Keratinocyte (primary cell): ENCODE measurements around the gene HCFC1. TPM values are rescaled to one million over a fixed set of nuclear protein-coding genes. Genes with fewer than 3 reads are reported as not detected.

Experiments
- DNase-seq: peaks from one replicate; pipeline ENCODE4 v3.0.0-alpha.2; 2011; ENCODE audit warnings: low read depth, missing footprints, low spot score
- FAIRE-seq: peaks from 2 replicates; lab custom pipeline; 2011; peaks lifted over from hg19 to GRCh38; lab: Jason Lieb, UNC
- H2AFZ ChIP-seq: 2 replicates; pipeline ENCODE4 v1.6.0; 2012; ENCODE audit warnings: low read length, control low read depth, inconsistent platforms; ENCODE audit not compliant: control insufficient read depth
- H3K27ac ChIP-seq: 2 replicates; pipeline ENCODE4 v1.5.1; 2011; ENCODE audit warnings: low read length; ENCODE audit not compliant: control insufficient read depth, insufficient read depth
- H3K27me3 ChIP-seq: 3 replicates; pipeline ENCODE4 v1.6.0; 2011; ENCODE audit warnings: low read length; ENCODE audit not compliant: control insufficient read depth, insufficient read depth; ENCODE audit errors: extremely low read depth
- H3K36me3 ChIP-seq, 2 experiments: 2 replicates in 1 of 2; 3 replicates in 1 of 2; pipeline ENCODE4 v1.5.1; 2011; ENCODE audit warnings: low read length in 2 of 2, mild to moderate bottlenecking in 1 of 2; ENCODE audit not compliant: control insufficient read depth in 2 of 2, insufficient read depth in 2 of 2; ENCODE audit errors: extremely low read depth in 1 of 2
- H3K4me1 ChIP-seq: 3 replicates; pipeline ENCODE4 v1.5.1; 2011; ENCODE audit warnings: low read length; ENCODE audit not compliant: control insufficient read depth, insufficient read depth; ENCODE audit errors: extremely low read depth
- H3K4me2 ChIP-seq: 3 replicates; pipeline ENCODE4 v1.6.0; 2011; ENCODE audit warnings: low read depth, low read length; ENCODE audit not compliant: control insufficient read depth, insufficient read depth; ENCODE audit errors: extremely low read depth
- H3K4me3 ChIP-seq, 3 experiments: fragments of 200-600 bp in 1 of 3; sonication (generic) in 1 of 3; 2 replicates in 2 of 3; 3 replicates in 1 of 3; pipeline ENCODE4 v1.5.1; 2011 to 2016; ENCODE audit warnings: low read length in 3 of 3, mild to moderate bottlenecking in 3 of 3, control low read depth in 2 of 3, inconsistent platforms in 1 of 3, low read depth in 1 of 3, mixed read lengths in 1 of 3, mixed run types in 1 of 3, moderate library complexity in 1 of 3; ENCODE audit not compliant: control insufficient read depth in 2 of 3, insufficient read depth in 2 of 3; ENCODE audit errors: extremely low read depth in 1 of 3
- H3K79me2 ChIP-seq: 2 replicates; pipeline ENCODE4 v1.6.0; 2012; ENCODE audit warnings: low read length; ENCODE audit not compliant: control insufficient read depth, insufficient read depth
- H3K9ac ChIP-seq: 3 replicates; pipeline ENCODE4 v1.6.0; 2011; ENCODE audit warnings: low read length; ENCODE audit not compliant: control insufficient read depth, insufficient read depth; ENCODE audit errors: extremely low read depth
- H3K9me1 ChIP-seq: 3 replicates; pipeline ENCODE4 v1.6.0; 2011; ENCODE audit warnings: low read length; ENCODE audit not compliant: control insufficient read depth, insufficient read depth; ENCODE audit errors: extremely low read depth
- H3K9me3 ChIP-seq: 2 replicates; pipeline ENCODE4 v1.5.1; 2012; ENCODE audit warnings: low read depth, low read length; ENCODE audit not compliant: control insufficient read depth
- H4K20me1 ChIP-seq: 3 replicates; pipeline ENCODE4 v1.6.0; 2011; ENCODE audit warnings: low read length; ENCODE audit not compliant: control insufficient read depth, insufficient read depth; ENCODE audit errors: extremely low read depth
- CTCF ChIP-seq, 3 experiments: IDR thresholded peaks in 1 of 3; conservative IDR thresholded peaks in 1 of 3; optimal IDR thresholded peaks in 1 of 3; 2 replicates in 2 of 3; 3 replicates in 1 of 3; pipeline versions ENCODE3 to v1.5.1; 2011; ENCODE audit warnings: low read length in 3 of 3, mild to moderate bottlenecking in 3 of 3, moderate library complexity in 2 of 3, control low read depth in 1 of 3, inconsistent platforms in 1 of 3; ENCODE audit not compliant: insufficient read depth in 2 of 3; ENCODE audit errors: extremely low read depth in 1 of 3
- EZH2 ChIP-seq: IDR thresholded peaks from one replicate; pipeline ENCODE4 v1.6.1; 2012; ENCODE audit warnings: inconsistent platforms, mild to moderate bottlenecking, low read length, moderate library complexity
- dilution Hi-C: fragments of 300-500 bp; cut with MboI; formaldehyde crosslinking; loops from one replicate; pipeline ENCODE4 v1.7.0; 2020; ENCODE audit warnings: low sequenced_read_pairs; ENCODE audit not compliant: extremely low pct_ligation_motif_present
- polyA plus RNA-seq, 5 experiments: library from polyadenylated mRNA; depleted of rRNA in 3 of 5; stranded (reverse) in 3 of 5; stranded (forward) in 1 of 5; unstranded in 1 of 5; fragments of >200 nt; gene quantifications; 1 replicate in 1 of 5; 2 replicates in 3 of 5; 3 replicates in 1 of 5; pipeline versions ENCODE4 v1.2.1 to v1.2.3, GENCODE V29; 2011 to 2012; ENCODE audit warnings: missing spikeins in 2 of 5, low read depth in 1 of 5, low replicate concordance in 1 of 5

HCFC1 gene
- polyA plus RNA-seq, 1 donor (not counting 4 experiments of a cell fraction or from before 2014, with no cell fraction given): 2.7 TPM

GRCh38 chrX:153906126-153906917 lies 65.3 kb downstream of the HCFC1 start:
- FAIRE-seq: no peak
- dilution Hi-C loops: no loop called here

GRCh38 chrX:153905481-153906095 lies 66.0 kb downstream of the HCFC1 start:
- TF ChIP-seq EZH2 (no peak), CTCF (optimal IDR thresholded peaks at IDR 0.05 in 1 of 3, IDR thresholded peaks at IDR 0.05 in 1 of 3, conservative IDR thresholded peaks at IDR 0.05 in 1 of 3; ENCODE audit: extremely low read depth in 1 of 3, insufficient read depth in 2 of 3, low read length in 3 of 3) (no peak)
- peaks cover 8% of the 10 kb centered on the region for H3K4me1 ChIP-seq
- no peaks in the 10 kb centered on the region for H3K36me3 ChIP-seq
- no peaks in the 10 kb centered on the region for H3K9me3 ChIP-seq
- no peaks in the 10 kb centered on the region for H3K27me3 ChIP-seq
- no peak overlapping the region for H3K27ac ChIP-seq
- H3K4me3 ChIP-seq: no peak overlapping the region
- dilution Hi-C loops: no loop called here
- FAIRE-seq (no peak), DNase-seq (no peak)
- H4K20me1 ChIP-seq: no peaks in the 10 kb centered on the region
- H2AFZ ChIP-seq: no peak overlapping the region
- H3K9me1 ChIP-seq: no peaks in the 10 kb centered on the region
- H3K9ac ChIP-seq: no peak overlapping the region
- H3K79me2 ChIP-seq: no peaks in the 10 kb centered on the region
- H3K4me2 ChIP-seq: no peak overlapping the region

More at GRCh38 chrX:153906126-153906917, 65.3 kb downstream of the HCFC1 start:
- Histone ChIP-seq H3K36me3 (no peaks in the 10 kb centered on the region), H3K4me3 (no peak overlapping the region), H3K9me1 (no peaks in the 10 kb centered on the region), H3K4me2 (no peak overlapping the region), H2AFZ (no peak overlapping the region), H3K9me3 (no peaks in the 10 kb centered on the region), H4K20me1 (no peaks in the 10 kb centered on the region), H3K27ac (no peak overlapping the region), H3K4me1 (peaks cover 3% of the 10 kb centered on the region), H3K79me2 (no peaks in the 10 kb centered on the region), H3K27me3 (no peaks in the 10 kb centered on the region), H3K9ac (no peak overlapping the region)
- DNase-seq: no peak
- TF ChIP-seq EZH2: no peak
- TF ChIP-seq CTCF (optimal IDR thresholded peaks at IDR 0.05 in 1 of 3, IDR thresholded peaks at IDR 0.05 in 1 of 3, conservative IDR thresholded peaks at IDR 0.05 in 1 of 3; ENCODE audit: extremely low read depth in 1 of 3, insufficient read depth in 2 of 3, low read length in 3 of 3): no peak
